ENCODE data around the gene STMP1.
"Not testable (repeated sequence)": the region's sequence is repeated elsewhere in the genome, so short reads cannot be mapped to it uniquely, and the experiment has no call there.

The STMP1 gene

DNA sequence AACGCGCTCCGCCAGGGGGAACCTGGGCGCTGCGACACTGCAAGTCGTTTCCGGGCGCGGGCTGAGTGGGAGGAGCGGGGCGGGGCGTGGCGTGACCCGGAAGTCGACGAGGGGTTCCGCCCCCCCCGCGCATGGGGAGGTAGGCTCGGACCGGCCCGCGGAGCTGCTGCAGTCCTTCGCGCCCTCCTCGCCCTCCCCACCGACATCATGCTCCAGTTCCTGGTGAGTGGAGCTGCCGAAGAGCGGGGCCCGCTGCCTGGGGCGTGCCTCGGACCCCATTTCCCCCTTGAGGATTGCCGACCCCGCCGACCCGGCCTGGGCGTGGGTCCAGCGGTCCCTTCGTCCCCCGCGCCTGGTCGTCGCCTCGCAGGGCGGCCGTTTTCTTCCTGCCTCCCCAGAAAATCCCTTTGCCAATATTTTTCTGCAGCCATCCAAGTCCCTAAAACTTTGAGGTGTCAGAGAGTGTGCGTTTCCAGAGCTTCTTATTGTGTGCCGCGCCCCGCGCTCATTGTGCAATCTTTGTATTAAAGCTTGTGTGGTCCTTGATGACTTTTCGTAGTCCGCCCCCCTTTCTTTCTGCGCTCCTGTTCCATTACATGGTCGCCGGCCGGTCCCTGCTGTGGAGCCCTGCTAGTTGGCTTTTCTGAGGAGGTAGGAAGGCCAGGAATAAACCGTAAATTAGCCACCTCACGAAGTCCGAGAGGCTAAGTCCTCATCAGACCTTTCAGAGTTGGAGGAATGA is at the start of gene STMP1:
Gene STMP1 (plus strand): TSS at position 142 of the 742 bp plus-strand sequence.
- peak; percentile 62 to 94 for DNase-seq

DNA sequence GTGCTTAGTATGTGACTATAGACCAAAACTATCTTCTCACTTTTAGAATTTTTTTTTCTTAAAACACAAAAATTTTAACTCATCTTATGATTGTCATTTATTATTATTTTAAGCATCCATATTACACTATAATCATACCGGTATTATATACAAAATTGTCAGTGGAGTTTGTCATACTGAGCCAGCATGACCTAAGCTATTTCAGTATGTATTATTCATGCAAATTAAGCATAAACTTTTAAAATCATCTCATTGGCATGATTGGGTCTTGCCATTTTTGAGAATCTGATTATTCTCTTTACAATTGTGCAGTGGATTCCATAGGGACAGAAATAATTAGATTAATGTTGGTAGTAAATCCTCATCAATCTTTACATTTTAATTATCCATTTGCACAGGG is 46.2 kb upstream of the STMP1 start:
- DNase-seq, result no peak

DNA sequence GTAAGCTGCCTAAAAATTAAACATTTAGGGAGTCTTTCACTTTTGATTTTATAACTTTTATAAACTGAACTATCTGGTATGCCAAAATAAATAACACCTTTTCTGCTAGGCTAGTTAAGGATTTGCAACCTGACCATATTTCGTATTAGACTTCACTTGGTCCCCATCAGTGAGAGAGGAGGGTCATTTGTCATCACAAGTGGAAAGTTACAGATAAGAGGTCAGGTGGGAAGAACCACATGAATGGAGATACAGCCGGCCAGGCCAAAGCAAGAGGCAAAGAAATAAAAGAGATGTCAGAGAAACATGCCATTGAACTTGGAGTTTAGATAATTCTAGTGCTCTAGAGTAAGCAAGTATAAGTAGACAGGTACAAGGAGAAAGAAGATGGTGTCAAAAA is 44.5 kb upstream of the STMP1 start:
- DNase-seq, result no peak

DNA sequence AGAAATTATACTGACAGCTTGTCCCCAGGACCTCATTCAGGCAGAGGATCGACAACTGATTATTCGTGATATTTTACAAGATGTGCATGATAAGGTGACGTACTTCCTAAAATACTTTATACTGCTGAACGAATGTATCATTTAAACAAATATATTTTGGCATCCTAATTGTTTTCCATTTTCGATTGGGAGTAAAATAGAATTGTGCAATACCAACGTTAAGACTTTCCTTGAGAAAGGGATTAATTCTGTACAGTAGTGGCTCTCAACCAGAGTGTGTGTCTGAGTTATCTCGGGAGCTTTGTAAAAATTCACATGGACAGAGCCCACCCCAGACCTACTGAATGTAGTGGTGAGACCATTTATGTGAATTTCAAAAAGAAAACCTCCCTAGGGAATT is 43.8 kb upstream of the STMP1 start:
- DNase-seq, result no peak

DNA sequence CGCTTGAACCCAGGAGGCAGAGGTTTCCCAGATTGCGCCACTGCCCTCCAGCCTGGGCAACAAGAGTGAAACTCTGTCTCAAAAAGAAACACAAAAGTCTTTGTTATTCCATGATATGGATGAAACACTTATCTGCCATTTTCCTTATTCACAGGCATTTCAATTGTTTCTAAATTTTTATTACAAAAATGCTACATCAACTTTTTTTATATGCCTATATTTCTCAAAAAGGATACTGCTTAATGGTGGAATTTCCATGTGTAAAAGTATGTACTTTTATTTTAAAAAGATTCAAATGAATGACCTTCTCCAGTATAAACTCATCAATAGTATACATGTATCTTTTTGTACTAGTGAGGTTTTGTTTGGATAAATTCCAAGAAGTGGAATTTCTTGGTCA is 41.9 kb upstream of the STMP1 start:
- no peak for DNase-seq

DNA sequence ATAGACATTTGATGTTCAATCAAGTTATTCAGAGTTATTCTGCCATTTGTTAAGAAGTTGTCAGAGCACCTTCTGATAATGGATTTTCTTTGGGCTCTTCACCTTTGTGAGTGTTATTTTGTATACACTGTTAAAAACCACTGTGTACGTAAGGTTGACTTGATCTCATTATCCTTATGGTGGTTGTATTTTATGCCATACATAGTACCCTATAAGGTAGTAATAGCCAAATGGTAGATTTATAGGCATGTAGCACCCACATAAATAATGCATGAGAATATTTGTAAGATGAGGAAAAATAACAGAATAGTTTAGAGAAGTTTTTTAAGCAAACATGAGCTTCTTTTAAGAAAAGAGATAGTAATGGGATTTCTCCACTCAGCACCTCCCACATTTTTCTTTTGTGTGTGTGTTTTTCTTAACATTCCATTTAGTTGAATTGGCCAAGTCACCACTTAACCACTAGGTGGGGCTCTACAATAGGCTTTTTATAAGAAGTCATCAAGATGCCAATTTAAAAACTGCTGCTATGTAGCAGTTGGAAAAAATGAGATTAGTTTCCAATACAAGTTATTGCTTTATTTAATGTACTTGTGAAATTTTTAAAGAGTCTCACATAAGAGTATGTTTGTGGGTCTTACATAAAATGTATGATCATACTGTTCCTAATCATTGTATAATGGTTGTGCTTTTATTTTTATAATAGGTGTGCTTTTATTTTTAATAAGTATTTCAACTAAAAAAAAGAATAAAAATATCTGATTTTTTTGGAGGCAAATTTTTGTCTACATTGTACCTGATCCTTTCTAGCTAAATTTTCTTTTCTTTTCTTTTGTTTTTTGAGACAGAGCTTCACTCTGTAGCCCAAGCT is 41.1 kb upstream of the STMP1 start:
- peak; percentile 39 to 71 for DNase-seq

DNA sequence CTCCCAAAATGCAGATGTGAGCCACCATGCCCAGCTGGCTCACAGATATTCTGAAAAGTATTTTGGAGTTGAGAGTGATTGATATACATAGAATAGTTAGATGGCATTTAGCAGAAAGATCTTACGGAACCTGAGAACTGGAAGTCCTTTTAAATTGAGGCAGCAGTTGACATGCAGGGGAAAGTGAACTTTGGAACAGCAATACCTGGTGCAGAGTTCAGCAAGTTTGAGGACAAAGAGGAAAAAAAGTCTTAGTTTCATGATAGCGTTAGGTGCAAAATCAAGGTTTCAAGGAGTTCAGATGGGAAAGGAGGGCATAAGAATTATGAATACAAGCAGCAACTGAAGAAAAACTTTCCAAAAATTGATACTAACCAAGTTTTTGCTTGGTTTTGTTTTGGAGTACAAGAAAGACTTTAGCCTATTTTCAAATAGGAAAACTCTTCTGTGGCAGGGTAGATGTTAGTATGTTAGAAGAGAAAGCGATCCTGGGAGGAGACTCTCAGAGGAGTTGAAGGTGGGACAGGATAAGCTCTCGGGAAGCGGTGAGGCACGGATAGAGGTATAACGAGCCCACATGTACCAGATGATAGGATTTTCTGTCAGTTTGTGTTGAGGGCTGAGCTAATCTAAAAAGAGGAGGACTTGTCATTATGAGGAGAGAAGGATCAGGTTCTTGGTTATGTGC is 28.0 kb upstream of the STMP1 start:
- no peak for DNase-seq

DNA sequence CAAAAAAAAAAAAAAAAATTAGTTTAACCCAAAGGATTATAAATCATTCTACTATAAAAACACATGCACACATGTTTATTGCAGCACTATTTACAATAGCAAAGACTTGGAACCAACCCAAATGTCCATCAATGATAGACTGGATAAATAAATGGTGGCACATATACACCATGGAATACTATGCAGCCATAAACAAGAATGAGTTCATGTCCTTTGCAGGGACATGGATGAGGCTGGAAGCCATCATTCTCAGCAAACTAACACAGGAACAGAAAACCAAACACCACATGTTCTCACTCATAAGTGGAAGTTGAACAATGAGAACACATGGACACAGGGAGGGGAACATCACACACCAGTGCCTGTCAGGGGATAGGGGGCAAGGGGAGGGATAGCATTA is 22.6 kb upstream of the STMP1 start:
- not testable (repeated sequence) for DNase-seq

DNA sequence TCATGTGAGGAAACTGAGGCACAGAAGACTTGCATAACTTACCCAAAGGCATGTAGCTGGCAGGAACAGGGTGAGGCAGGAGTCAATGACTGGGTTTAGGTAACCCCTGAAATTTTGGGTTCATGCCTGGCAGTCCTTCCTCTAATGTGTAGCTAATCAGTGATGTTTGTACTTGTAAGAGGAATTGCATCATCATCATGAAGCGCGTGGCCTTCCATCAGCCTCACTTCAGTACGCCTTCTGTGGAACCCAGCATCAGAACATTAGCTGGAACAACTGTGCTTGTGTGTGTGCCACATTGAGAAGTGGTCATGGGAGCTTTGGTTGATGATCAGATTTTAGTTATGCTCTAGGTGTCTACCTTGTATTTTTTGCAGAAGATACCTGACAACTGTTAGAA is 18.2 kb upstream of the STMP1 start:
- DNase-seq, result no peak

DNA sequence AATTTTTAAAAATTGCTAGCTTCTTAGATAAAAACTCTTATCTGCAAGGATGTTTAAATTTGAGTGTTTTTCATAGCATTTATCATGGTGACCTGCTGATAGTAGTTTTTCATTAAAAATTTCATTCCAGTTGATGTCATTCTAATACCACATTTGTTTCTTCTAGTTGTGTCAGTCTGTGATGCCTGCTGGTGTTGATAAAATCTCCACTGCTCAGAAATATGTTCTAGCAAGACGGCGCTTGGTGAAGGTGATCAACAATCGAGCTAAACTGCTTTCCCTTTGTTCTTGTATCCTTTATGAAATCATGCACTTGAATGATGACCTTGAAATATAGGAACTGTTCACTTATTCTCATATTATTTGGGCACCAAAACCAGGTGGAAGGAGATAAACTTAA is 17.6 kb upstream of the STMP1 start:
- no peak for DNase-seq

DNA sequence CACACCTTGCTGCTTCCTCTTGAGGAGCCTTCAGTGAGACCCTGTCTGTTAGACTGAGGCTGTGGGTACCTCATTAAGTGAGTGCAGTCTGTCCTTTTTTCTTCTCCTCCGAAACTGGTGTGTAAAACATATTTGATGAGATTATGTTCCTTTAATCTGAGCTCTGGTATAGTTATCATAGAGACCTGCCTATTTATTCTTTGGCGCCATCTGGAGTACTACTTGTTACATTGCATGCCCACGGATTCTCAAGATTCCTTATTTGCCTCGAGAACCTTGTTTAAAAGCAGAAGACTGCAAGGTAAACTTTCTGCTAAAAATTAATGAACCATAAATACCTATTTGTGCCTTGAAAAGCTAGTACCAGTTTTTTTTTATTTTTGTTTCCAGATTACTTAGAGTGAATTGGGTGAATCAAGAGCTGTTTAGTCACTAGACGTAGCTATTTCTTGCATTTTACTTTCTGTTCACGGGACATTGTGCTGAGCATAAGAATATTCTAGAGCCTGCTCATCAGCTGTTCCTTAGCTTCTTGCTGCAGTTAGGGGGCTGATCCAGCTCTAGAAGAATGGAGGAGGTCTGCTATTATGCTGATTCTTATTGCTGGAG is 16.9 kb upstream of the STMP1 start:
- DNase-seq, result peak; percentile 26 to 39

DNA sequence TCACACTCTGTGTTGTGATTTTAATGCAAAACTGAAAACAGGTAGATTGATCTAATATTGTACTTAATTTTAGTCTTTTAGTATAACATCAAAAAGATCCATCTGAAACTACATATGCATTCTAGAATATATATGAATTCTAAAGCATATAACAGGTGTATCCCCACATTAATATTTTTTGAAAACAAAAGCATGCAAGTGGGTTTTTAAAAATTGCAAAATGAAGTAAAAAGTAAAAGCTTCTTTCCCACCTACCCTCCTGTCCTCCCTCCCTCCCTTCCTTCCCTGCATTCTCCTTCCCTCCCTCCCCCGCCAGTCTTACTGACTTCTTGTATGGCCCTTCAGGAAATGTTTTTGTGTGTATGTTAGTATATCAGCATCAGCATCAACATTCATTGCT is 14.6 kb upstream of the STMP1 start:
- no peak for DNase-seq

DNA sequence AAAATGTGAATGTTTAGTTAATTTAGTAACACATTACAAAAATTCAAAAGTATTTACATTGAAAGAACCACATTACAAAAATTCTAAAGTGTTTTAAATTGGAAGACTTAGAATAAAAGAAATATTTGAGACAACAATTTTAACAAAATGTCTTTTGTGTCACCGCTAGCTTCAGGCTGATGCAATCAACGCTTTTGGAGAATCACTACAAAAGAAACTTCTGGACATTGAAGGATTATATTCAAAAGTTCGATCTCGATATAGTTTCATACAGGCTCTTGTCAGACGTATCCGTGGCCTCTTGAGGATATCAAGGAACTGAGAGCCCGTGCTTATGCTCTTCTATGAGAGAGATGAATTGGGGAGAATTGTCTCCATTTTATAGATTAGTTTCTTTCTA is 14.1 kb upstream of the STMP1 start:
- DNase-seq, result no peak

DNA sequence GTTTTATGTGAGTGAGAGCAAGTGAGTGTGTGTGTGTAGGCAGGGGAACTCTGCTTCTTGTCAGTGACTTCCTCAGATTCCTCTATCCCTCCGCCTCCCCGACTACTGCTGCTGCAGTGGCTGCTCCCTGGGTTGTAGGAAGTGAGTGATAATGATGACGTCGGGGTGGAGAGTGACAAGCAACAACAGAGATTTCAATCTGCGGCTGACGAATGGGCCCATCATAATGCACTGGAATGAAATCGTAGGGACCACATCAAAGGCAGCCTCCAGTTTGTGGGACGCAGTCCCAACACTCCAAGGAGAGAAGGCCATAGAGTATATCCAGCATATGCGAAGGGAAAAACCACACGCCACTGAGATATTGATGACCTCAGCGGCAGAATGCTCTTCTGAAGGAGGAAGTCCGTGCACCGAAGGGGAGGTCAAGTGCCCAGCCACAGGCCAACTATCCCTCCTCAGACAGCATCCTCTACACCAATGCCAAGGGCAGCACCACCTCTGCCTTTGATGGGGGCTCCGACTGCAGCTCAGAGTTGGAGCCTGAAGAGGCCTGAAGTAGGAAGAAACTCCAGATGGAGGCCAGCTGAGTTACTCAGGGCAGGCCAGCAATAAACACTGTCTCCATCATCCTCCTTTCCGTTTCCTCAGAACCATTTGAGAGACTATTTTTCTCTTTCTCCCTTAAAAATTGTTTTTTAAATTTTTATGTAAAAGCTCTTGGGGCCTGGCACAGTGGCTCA is 11.3 kb upstream of the STMP1 start:
- no peak for DNase-seq

DNA sequence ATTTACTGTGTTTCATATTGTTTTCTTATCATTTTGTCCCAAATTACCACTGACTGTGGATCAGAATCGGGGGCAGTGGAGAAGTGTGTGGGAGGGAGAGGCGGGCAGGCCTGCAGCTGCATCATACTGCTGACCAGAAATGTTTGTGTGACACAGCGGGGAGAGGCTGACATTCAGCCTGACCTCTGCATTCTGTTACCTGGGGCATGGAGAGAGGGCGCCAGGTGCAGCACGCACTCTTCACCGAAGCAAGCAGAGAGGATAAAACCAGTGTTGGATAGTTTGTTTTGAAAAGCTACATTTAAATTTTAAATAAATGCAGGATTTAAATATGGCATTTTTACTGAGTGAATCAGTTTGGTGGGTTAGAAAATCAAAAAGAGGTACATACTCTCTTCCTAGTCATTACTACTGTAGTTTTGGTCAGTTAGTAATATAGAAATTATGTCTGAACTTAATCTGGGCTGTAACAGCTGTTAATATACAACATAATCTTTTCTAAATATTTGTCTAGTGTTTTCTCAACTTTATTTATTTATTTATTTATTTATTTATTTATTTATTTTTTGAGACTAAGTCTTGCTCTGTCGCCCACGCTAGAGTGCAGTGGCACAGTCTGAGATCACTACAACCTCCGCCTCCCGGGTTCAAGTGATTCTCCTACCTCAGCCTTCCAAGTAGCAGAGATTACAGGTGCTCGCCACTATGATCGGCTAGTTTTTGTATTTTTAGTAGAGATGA is 8.8 kb upstream of the STMP1 start:
- no peak for DNase-seq

DNA sequence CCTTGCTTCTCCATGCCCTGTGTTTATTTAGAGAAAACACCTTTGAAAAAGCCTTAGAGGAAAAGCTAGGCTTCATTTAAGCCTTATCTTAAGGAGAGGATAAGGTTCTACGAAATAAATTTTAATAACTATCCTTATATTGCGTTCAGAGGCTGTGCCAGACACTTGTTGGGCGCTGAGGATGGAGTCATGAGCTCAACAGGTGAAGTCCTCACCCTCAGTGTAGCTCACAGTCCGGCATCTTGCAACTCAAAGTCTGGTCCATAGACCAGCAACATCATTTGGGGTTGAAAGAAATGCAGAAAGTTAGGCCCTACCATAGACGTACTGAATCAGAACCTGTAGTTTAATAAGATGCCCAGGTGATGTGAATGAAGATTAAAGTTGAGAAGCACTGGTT is 3.8 kb upstream of the STMP1 start:
- DNase-seq, result no peak

DNA sequence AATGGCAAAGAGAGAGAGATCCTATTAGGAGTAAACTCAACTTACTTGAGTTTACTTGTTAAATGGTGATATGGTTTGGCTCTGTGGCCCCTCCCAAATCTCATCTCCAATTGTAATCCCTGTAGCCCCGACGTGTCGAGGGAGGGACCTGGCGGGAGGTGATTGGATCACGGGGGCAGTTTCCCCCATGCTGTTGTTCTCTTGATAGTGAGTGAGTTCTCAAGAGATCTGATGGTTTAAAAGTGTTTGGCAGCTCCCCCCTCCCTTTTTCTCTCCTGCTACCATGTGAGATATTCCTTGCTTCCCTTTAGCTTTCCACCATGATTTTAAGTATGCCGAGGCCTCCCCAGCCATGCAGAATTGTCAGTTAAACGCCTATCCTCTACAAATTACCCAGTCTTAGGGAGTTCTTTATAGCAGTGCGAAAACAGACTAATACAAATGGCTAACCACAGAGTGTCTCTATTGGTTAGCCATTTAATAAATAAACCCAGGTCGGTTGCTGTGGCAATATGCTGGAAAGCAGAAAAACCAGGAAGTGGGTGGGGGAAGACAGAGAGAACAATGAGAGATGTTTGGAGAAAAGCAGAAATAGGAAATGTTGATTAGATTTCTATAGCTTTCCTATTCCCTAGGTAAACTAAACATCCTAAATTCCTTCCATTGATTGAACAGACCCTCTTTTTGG is 3.0 kb upstream of the STMP1 start:
- DNase-seq, result no peak

DNA sequence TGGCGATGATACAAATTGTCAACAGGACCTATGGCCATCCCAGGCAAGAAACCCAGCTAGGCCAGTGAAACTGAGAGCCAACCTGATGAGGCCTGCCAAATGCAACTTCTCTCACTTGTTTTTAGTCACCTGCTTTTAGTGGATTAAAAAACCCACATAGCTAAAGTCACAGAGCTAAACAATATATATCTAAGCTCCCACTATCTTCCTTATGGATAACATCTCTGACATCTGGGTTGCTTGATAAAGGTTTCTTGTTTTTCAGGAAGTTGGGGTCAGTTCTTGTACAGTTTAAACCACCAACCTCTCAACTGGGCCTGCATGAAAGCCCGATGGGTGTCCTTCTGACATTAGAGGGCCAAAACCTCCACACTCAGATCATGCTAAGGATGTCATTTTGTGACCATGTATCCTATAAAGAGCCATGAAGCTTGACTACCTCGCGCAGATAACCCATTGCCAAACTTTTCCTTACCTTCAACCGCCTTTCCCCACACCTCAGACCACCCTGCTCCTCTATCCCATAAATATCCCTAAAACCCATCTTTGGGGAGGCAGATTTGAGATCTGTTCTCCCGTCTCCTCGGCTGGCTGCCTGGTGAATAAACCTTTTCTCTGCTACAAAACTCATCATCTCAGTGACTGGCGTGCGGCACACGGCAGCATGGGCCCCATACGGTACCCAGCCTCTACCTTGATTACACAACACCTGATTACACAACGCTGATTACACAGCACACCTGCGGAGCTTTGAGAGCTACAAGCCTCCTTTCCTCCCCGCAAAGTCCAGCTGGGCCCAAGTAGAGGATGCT is 797 bp upstream of the STMP1 start:
- DNase-seq, result no peak

DNA sequence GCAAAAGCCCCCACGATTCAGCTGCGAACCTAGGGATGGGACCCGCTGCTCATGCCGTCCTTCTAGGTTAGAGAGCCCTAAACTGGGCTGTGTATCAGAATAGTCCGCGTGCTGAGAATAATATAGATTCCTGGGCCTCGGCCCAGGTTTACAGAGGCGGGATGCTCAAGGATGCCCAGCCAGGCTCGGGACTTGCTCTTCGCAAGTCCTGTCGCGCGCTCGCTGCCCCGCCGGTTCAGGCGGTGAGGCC is 266 bp upstream of the STMP1 start:
- DNase-seq, result no peak

DNA sequence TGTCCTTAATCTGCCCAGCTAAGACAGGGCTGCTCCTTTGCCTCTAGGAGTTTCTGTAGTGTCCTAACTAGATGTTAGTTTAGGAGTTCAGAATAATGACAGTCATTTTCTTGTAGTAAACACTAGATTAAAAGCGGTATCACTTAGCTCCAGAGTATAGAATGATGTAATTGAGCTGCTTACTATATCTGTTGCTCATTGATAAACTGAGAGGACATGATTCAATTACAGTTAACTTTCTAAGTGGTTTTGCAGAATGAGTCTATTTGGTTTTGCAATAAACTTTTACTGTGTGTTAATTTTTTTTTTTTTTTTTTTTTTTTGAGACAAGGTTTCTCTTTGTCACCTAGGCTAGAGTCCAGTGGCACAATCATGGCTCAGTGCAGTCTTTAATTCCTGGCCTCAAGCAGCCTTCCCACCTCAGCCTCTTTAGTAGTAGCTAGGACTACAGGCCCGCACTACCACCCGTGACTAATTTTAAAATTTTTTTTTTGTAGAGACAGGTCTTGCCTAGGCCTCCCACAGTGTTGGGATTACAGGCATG is 1.8 kb downstream of the STMP1 start:
- no peak for DNase-seq
